Pons (tissue), 1 donor: ENCODE data around the gene SNTG2.

ENCODE experiments used
- DNase-seq: peaks from one replicate; pipeline ENCODE4 v3.0.0-alpha.2; 2016; ENCODE audit warnings: low spot score

SNTG2 gene

GRCh38 chr2:926896-927295 lies 23.8 kb upstream of the SNTG2 start:
- no peak for DNase-seq

DNA sequence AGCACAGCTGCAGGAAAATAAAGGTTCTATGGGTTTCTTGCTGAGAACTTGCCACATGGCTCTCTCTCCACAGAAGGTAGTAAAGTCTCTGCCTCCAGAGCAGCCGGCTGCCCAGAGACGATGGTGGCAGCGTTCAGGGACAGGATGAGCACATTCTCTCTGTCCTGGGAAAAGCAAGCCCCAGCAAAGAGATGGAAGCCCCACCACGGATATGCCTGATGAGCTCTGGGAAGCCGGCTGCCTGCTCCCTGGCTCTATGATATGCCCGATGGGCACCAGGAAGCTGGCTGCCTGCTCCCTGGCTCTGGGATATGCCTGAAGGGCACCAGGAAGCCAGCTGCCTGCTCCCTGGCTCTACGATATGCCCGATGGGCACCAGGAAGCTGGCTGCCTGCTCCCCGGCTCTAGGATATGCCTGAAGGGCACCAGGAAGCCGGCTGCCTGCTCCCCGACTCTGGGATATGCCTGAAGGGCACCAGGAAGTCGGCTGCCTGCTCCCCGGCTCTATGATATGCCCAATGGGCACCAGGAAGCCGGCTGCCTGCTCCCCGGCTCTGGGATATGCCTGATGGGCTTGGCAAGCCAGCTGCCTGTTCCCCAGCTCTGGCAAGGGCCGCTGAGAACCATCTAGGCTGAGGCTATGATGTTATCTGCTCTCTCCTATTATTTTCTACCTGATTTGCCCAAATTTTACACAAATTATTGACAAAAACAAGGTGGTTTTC lies 21.5 kb upstream of the SNTG2 start:
- DNase-seq = no peak

DNA sequence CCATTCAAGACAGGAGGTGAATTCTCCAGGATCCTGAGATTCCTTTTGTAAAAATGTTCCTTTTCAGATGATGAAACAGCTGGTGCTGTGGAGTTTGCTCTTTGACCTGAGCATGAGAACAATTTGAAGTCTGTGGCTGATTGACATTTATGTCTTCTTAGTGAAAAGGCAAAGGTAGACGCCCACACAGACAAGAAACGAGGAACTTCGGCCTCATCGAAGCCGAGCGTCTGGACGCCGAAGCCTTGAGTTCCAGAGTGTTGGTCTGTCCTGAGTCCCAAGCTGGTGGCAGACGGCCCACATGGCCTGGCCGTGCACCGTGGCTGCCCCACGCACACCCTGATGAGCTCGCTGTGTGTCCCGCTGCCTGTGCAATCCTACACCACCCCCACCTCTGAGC lies 20.7 kb upstream of the SNTG2 start:
- no peak for DNase-seq

DNA sequence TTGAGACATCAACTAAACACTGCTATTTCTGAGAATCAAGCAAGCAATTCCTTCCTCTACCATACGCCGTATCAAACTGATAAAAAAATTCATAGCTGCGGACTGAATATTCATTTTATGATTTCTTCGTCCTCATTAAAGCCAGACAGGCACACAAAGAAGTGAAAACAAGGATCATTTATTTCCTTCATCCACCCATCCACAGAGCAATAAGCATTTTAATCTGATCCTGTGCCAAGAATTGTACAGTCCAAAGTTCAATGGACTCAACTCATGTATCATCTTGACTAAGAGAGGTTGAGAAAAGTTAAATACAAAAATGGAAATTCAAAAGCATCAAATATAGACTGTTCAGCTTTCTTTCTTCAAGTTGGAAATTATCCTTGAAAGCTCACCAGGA lies 19.7 kb upstream of the SNTG2 start:
- DNase-seq = no peak

GRCh38 chr2:932320-933115 lies 18.1 kb upstream of the SNTG2 start:
- no peak for DNase-seq

GRCh38 chr2:933734-934295 lies 16.8 kb upstream of the SNTG2 start:
- DNase-seq = no peak

DNA sequence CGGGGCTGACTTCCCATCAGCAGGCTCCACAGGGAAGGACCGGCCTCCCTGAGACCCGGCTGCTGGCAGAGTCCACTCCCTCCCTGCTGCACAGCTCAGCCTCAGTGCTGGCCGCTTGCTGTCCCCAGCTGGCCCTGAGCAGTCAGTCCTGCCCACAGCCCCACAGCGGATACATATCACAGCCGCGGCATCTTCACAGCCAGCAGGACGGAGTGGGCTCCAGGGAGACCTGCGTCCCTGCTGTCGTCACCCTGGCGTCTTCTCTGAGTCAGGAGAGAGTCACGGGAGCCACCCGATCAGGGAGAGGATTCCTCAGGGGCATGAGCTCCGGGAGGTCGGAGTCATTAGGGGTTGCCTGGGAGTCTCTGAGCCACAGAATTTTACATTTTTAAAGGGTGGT lies 13.1 kb upstream of the SNTG2 start:
- DNase-seq = no peak

DNA sequence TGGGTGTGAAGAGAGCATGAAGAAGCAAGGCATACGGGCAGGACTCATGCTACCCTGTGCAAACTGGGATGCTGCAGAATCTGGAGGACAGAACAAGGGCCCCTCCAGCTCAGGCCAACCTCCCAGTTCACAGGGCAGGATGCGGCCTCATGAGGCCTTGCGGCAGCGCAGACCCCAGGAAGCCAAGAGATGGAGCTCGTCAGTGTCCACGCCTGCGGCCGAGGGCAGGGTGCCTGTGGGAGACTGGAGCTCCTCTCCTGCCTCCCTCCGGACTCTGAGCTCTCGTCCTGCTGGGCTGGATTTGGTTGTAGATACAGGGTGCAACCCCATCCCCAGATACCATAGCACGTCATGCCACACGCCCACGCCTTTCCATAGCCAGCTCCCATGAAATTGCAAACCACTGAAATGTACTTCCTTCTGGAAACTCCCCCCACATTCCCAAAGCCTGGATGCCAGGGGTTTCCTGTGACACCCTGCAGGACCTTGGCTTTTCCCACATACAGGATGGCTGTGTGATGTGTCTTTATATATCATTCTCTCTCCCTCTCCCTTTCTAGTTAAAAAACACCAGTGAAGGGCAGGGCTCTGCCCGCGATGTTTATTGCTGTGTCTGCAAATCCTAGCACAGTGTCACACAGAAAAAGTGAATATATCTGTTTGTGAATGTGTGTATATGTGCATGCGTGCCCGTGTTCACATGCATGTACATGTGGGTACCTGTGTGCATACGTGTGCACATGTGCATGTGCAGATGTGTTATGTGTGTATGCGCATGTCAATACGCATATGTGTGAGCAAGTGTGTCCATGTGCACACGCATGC lies 12.3 kb upstream of the SNTG2 start:
- DNase-seq = no peak

- no peak for DNase-seq
These were observed 10.6 kb upstream of the SNTG2 start for GRCh38 chr2:939936-940601.

DNA sequence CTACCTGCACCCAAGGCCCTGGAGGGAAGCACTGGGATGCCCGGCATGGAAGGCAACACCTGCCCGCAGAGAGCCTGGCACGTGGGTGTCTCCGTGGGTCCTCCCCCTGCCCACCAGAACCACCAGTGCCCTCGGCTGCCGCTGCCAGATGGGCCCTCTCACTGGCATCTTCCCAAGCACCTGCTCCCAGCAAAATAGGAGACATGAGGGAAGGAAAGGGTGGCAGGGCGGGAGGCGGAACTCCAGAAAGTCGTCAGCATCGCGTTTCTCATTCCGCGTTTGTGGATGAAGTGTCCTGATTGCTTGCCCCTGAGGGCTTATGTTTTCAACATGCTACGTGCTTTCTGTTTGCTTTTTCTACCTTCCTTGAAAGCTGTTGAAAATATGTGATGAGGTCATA lies 8.8 kb upstream of the SNTG2 start:
- no peak for DNase-seq

- DNase-seq = no peak
These were observed 7.7 kb upstream of the SNTG2 start for GRCh38 chr2:942775-943460.

DNA sequence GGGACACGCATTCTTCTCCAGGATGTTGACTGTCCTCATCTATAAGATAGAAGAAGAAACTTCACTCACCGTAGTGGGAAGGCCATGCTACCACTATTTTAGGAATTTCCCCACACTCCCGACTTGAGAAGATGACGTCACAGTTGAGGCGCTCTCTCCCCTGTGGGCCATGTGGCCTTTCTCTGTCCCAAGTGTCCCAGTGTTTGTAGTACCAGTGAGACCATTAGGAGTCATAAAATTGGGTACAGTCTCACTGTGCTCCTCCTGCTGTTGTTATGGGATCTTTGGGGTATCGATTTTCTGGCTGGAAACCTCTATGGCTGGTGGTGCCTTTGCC lies 7.2 kb upstream of the SNTG2 start:
- no peak for DNase-seq

- DNase-seq = no peak
These were observed 6.8 kb upstream of the SNTG2 start for GRCh38 chr2:943821-944220.

- DNase-seq = no peak
These were observed 6.0 kb upstream of the SNTG2 start for GRCh38 chr2:944693-945092.

DNA sequence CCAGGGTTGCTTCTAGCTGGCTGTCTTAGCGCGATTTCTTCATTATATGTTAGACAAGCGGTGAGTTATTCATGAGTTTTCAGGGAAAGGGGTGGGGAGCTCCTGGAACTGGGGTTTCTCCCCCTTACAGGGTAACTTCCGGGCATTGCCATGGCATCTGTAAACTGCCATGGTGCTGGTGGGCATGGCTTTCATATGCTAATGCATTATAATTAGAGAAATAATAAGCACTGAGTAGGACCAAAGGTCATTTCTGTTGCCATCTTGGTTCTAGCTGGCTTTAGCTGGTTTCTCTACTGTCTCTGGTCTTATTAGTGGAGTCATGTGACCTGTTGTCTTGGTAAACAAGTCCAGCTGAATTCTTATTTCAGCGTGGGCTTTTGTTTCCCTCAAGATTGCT lies 5.5 kb upstream of the SNTG2 start:
- DNase-seq = no peak

GRCh38 chr2:946073-946948 lies 4.3 kb upstream of the SNTG2 start:
- DNase-seq = no peak

- no peak for DNase-seq
These were observed 1.1 kb upstream of the SNTG2 start for GRCh38 chr2:949384-950079.

DNA sequence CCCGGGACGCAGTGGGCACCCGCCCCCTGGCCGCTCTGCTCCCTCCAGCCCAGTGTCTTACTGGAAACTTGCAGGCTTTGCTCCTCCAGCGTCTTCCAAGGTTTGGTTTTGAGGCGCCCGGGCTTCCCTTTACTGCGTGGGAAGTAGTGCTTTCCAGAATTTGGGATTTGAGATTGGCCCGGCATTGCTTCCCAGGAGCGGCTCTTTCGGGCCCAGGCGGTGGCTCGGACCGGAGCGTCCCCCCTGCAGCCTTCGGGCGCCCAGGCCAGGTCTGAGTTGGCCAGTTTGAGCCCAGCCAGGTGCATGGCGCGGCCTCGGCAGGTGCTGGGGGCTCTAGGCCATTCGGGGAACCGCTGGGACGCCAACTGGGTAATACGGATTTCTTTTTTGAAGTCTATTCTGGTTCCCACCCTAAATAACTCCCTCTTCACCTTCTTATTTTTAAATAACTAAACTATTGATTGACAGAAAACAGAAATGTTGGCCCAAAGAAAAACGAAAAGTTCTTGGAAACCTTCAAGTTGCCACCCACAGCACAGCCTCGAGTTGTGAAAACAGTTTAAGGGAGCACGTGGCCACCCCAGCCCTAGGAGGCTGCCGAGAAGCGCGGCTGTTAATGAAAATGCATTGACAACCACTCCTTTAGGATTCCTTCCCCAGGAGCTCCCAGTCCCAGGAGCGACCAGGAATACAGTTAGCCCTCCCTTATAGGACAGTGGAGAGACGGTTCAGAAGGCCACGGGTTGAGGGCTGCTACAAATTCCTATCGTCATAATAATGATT lies 766 bp downstream of the SNTG2 start:
- no peak for DNase-seq

DNA sequence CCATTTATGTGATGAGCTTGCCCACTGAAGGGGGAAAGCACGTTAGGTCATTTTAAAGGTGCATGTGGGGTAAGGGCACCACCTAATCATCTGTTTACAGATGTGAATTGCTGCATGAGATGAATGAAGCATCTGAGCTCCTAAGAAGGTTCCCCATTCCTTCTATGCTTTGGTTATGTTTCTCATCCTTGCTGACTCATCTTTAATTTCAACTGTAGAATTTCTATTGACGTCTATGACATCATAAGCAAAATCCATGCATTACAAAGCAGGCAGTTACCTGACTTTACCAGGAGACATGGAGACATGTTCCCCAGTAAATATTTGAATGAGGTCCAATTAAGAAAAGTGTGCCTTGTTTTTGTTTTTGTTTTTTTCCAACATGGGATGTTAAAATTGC lies 2.8 kb downstream of the SNTG2 start:
- no peak for DNase-seq
